Measurements from ENCODE around the gene RFX6. TPM values are rescaled to one million over a fixed set of nuclear protein-coding genes. Genes with fewer than 3 reads are reported as not detected.

Gene RFX6
- not detected in 2 replicates for total RNA-seq (2013; cell fraction: nucleolus; rRNA removed)
- total RNA-seq (2014; rRNA removed) (not detected in 2 replicates), total RNA-seq (2014; rRNA removed; fragmentation: Illumina TruSeq; extraction: Trizol) (not detected in 2 replicates), total RNA-seq (2021) (not detected in 2 replicates), polyA plus RNA-seq (2011; rRNA removed) (not detected in 2 replicates), polyA plus RNA-seq (2014; fragmentation: Illumina TruSeq; extraction: Trizol) (not detected in 2 replicates), polyA plus RNA-seq (2014; fragmentation: Nextera tagmentation; extraction: Ambion mirVana) (not detected), polyA plus RNA-seq (2014; rRNA removed) (not detected in 2 replicates), polyA plus RNA-seq (2016; fragmentation: Nextera tagmentation; extraction: Ambion mirVana) (not detected), polyA minus RNA-seq (2011; rRNA and poly(A)+ RNA removed) (not detected in 2 replicates), Bru-seq, nascent RNA (percentile 3 among the genes with signal in this experiment), BruChase-seq, experiment 1, labeled RNA remaining after a 6-hour chase (percentile 4 among the genes with signal in this experiment), BruChase-seq, experiment 2, labeled RNA remaining after a 2-hour chase (percentile 2 among the genes with signal in this experiment)
- not detected for polyA plus RNA-seq (2011; ENCODE audit: low read depth)
- 0.01 TPM in 1 of 2 replicates, not detected in the other for polyA plus RNA-seq (2011; cell fraction: cytosol; rRNA removed)
- 0.03 TPM in 1 of 2 replicates, not detected in the other for polyA plus RNA-seq (2011; cell fraction: nucleus; rRNA removed)
- not detected in 2 replicates for polyA plus RNA-seq (2012)
- not detected in 2 replicates for polyA minus RNA-seq (2011; cell fraction: cytosol; rRNA and poly(A)+ RNA removed)
- not detected in 2 replicates for polyA minus RNA-seq (2011; cell fraction: nucleus; rRNA and poly(A)+ RNA removed)
- long read RNA-seq, experiment 1 = 0 reads
- long read RNA-seq, experiment 2 = 0 reads

GRCh38 chr6:116876635-116877611, at the start of gene RFX6:
Gene RFX6 (plus strand): TSS chr6:116877242. CDS start chr6:116877276, 34 bp downstream.
- no peaks in the 10 kb centered on the region for H3K9me3 ChIP-seq (replicated peaks; ENCODE audit: control insufficient read depth, insufficient read depth, low read length)
- H3K79me2 ChIP-seq (ENCODE audit: control insufficient read depth, insufficient read depth, low read length) = no peaks in the 10 kb centered on the region
- no peak within 1 kb of the TSS for H2AFZ ChIP-seq (ENCODE audit: control insufficient read depth, low read depth, low read length)
- H3K9ac ChIP-seq (ENCODE audit: control insufficient read depth, insufficient read depth, low read length) = no peak within 1 kb of the TSS
- peak within 1 kb of the TSS; percentile 25; the same call in 1 of the 2 replicates for H3K4me2 ChIP-seq (ENCODE audit: control insufficient read depth, insufficient read depth)
- H4K20me1 ChIP-seq (ENCODE audit: control insufficient read depth, insufficient read depth) = no peaks in the 10 kb centered on the region
- no peak within 1 kb of the TSS for H3K27ac ChIP-seq (ENCODE audit: control insufficient read depth, insufficient read depth)
- ChIA-PET CTCF (no interaction called here), RAD21 (ENCODE audit: unreplicated experiment) (no interaction called here), POLR2A (no interaction called here), SMC1A (ENCODE audit: uncharacterized antibody, unreplicated experiment) (no interaction called here)
- no peak for DNase-seq (ENCODE audit: low read depth, low spot score)
- ATAC-seq = peak; percentile 35; the same call in 2 of the 3 replicates
- H3K4me1 ChIP-seq (ENCODE audit: control insufficient read depth, insufficient read depth, low read length) = no peaks in the 10 kb centered on the region
- FAIRE-seq = no peak
- no peaks in the 10 kb centered on the region for H3K36me3 ChIP-seq (ENCODE audit: control insufficient read depth in 2 of 2, insufficient read depth in 2 of 2, low read length in 1 of 2)
- H3K4me3 ChIP-seq = no peak within 1 kb of the TSS
- 20% methylated on average over 64 of the region's 73 CpGs for WGBS (ENCODE audit: insufficient coverage, insufficient replicate concordance, low lambda C conversion rate, missing lambda C conversion rate)
- in situ Hi-C loops (cut with MboI) (no loop called here), intact Hi-C loops (cut with micrococcal nuclease; ENCODE audit: unreplicated experiment) (no loop called here)
- no peak for TF ChIP-seq TCF12 (IDR thresholded peaks at IDR 0.05; ENCODE audit: low read depth, low read length)
- TF ChIP-seq ZNF384 (IDR thresholded peaks at IDR 0.05; ENCODE audit: borderline replicate concordance, low read depth, low read length) = no peak
- TF ChIP-seq SRF (IDR thresholded peaks at IDR 0.05; ENCODE audit: low read depth in 2 of 2, low read length in 2 of 2) = no peak
- no peak for TF ChIP-seq POLR2AphosphoS2 (IDR thresholded peaks at IDR 0.05; ENCODE audit: low read depth, low read length)
- no peak for TF ChIP-seq CUX1 (IDR thresholded peaks at IDR 0.05; ENCODE audit: insufficient replicate concordance, low read depth, low read length)
- BruUV-seq (replicated peaks) = no TSS peak
- peaks cover 3 to 8% of the 10 kb centered on the region in 2 experiments for H3K27me3 ChIP-seq (replicated peaks in 1 of 2; ENCODE audit: control insufficient read depth in 2 of 2, insufficient read depth in 2 of 2, low read length in 1 of 2)

Measured in GM12878 (cell line).